ENCODE data around the gene TOR2A. TPM values are rescaled to one million over a fixed set of nuclear protein-coding genes. Genes with fewer than 3 reads are reported as not detected.

The TOR2A gene
- total and polyA plus RNA-seq, 9 of the 15 experiments (the other 6 are each of a cell fraction or from before 2014, with no cell fraction given), result 0.80 to 25.9 (median 11.1) TPM

DNA sequence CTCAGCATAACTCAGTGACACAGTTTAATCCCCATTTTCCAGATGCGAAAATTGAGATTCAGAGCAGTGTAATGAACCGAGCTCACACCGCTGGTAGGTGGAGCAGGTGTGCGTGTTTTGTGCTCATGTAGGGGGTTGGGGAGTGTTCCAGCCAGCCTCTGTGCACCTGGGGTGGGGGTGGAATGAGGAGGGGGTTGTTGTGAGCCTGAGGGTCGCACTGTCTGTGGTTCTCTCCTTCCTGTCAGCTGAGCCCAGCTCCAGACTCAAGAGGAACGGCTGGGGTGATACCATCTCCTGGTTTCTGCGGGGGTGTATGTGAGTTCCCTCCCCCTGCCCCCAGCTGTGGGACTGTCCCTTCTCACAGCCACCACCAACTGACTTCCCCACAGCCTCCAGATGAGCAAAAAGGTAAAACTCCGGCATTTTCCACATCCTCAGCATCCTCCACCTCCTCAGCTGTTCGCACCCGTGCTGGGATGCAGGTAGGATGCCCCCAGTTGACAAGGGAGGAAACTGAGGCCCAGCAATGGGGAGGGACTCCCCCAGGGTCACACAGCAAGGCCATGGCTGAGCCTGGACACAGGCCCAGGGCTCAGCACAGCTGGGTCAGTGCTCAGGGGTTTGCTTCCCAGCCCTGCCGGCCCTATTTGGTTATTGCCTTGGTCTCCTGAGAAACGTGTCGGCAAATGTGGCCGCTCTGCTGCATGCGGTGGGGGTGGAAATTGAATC lies 41.3 kb upstream of the TOR2A start (continued):
- TF ChIP-seq RCOR1 (IDR thresholded peaks at IDR 0.05; ENCODE audit: borderline replicate concordance in 1 of 2, low read depth in 2 of 2, low read length in 2 of 2) (peak in 1 of 2 experiments; percentile 13; a peak in 2 of 4 replicates), ZNF76 (CRISPR knock-in tag; IDR thresholded peaks at IDR 0.05; ENCODE audit: borderline replicate concordance) (no peak), ZBTB17 (CRISPR knock-in tag; IDR thresholded peaks at IDR 0.05) (no peak), TEAD2 (tag; IDR thresholded peaks at IDR 0.05) (no peak), NFIX (CRISPR knock-in tag; IDR thresholded peaks at IDR 0.05; ENCODE audit: low read depth) (no peak), STAG1 (CRISPR knock-in tag; IDR thresholded peaks at IDR 0.05; ENCODE audit: borderline replicate concordance) (0 out of 2 replicates have a peak, but pooled peaks have one; percentile 15), NRF1 (conservative IDR thresholded peaks at IDR 0.05 in 1 of 2, IDR thresholded peaks at IDR 0.05 in 1 of 2) (0 out of 4 replicates have a peak, but pooled peaks of 1 of the 2 experiments have one; percentile 22), ZBTB7A (IDR thresholded peaks at IDR 0.05; ENCODE audit: borderline replicate concordance, control insufficient read depth, low read depth, low read length) (peak; percentile 45; the same call in 1 of the 2 replicates), SMAD3 (CRISPR knock-in tag; conservative IDR thresholded peaks at IDR 0.05) (no peak), POU5F1 (IDR thresholded peaks at IDR 0.05; ENCODE audit: borderline replicate concordance, low read depth, low read length, partially characterized antibody) (no peak), PRPF4 (IDR thresholded peaks at IDR 0.05; ENCODE audit: insufficient read depth, low read depth, low read length, poor library complexity, severe bottlenecking) (no peak), DMBX1 (CRISPR knock-in tag; IDR thresholded peaks at IDR 0.05; ENCODE audit: borderline replicate concordance) (no peak), PHTF2 (CRISPR knock-in tag; IDR thresholded peaks at IDR 0.05) (no peak), HDAC2 (IDR thresholded peaks at IDR 0.05) (no peak)
- TF ChIP-seq, protein P1, sequence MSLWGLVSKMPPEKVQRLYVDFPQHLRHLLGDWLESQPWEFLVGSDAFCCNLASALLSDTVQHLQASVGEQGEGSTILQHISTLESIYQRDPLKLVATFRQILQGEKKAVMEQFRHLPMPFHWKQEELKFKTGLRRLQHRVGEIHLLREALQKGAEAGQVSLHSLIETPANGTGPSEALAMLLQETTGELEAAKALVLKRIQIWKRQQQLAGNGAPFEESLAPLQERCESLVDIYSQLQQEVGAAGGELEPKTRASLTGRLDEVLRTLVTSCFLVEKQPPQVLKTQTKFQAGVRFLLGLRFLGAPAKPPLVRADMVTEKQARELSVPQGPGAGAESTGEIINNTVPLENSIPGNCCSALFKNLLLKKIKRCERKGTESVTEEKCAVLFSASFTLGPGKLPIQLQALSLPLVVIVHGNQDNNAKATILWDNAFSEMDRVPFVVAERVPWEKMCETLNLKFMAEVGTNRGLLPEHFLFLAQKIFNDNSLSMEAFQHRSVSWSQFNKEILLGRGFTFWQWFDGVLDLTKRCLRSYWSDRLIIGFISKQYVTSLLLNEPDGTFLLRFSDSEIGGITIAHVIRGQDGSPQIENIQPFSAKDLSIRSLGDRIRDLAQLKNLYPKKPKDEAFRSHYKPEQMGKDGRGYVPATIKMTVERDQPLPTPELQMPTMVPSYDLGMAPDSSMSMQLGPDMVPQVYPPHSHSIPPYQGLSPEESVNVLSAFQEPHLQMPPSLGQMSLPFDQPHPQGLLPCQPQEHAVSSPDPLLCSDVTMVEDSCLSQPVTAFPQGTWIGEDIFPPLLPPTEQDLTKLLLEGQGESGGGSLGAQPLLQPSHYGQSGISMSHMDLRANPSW (CRISPR knock-in tag; IDR thresholded peaks at IDR 0.05), result no peak
- TF ChIP-seq, protein P2, sequence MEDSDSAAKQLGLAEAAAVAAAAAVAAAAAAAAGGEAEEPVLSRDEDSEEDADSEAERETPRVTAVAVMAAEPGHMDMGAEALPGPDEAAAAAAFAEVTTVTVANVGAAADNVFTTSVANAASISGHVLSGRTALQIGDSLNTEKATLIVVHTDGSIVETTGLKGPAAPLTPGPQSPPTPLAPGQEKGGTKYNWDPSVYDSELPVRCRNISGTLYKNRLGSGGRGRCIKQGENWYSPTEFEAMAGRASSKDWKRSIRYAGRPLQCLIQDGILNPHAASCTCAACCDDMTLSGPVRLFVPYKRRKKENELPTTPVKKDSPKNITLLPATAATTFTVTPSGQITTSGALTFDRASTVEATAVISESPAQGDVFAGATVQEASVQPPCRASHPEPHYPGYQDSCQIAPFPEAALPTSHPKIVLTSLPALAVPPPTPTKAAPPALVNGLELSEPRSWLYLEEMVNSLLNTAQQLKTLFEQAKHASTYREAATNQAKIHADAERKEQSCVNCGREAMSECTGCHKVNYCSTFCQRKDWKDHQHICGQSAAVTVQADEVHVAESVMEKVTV (CRISPR knock-in tag; IDR thresholded peaks at IDR 0.05), result no peak
- TF ChIP-seq, protein P3, sequence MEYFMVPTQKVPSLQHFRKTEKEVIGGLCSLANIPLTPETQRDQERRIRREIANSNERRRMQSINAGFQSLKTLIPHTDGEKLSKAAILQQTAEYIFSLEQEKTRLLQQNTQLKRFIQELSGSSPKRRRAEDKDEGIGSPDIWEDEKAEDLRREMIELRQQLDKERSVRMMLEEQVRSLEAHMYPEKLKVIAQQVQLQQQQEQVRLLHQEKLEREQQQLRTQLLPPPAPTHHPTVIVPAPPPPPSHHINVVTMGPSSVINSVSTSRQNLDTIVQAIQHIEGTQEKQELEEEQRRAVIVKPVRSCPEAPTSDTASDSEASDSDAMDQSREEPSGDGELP (CRISPR knock-in tag; IDR thresholded peaks at IDR 0.05; ENCODE audit: borderline replicate concordance), result peak; percentile 91
